Loucy (cell line): ENCODE results near the gene HPCAL4.

Source experiments
- EZH2phosphoT487 ChIP-seq: fragments of 200-600 bp; IDR thresholded peaks from 2 replicates; pipeline ENCODE4 v1.6.1; 2018; ENCODE audit warnings: antibody characterized with exemption, mild to moderate bottlenecking, moderate library complexity, borderline replicate concordance
- TF ChIP-seq, protein P1 (sequence below): fragments of 200-600 bp; sonication (generic); conservative IDR thresholded peaks from 2 replicates; pipeline ENCODE4 v1.5.1; 2014; ENCODE audit warnings: mild to moderate bottlenecking, antibody characterized with exemption, low read length

DNA sequence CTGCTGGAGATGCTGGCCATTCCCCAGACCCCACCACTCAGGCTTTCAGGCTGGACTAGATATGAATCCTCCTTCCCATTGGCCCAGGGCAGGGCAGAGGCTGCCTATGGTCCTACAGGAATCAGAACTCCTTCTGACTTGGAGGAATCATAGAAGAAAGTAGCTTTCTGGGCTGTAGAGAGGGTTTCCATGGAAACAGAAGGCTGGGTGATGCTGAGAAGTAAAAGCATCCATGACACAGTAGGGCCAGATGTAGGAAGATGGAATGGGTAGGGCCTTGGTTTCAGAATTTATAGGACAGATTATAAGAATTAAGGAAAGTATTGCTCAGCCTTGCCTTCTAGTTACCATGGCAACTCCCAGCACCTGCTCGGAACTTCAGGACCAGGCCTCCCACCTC is 28.4 kb downstream of the HPCAL4 start:
- TF ChIP-seq EZH2phosphoT487 = no peak
- TF ChIP-seq, protein P1, sequence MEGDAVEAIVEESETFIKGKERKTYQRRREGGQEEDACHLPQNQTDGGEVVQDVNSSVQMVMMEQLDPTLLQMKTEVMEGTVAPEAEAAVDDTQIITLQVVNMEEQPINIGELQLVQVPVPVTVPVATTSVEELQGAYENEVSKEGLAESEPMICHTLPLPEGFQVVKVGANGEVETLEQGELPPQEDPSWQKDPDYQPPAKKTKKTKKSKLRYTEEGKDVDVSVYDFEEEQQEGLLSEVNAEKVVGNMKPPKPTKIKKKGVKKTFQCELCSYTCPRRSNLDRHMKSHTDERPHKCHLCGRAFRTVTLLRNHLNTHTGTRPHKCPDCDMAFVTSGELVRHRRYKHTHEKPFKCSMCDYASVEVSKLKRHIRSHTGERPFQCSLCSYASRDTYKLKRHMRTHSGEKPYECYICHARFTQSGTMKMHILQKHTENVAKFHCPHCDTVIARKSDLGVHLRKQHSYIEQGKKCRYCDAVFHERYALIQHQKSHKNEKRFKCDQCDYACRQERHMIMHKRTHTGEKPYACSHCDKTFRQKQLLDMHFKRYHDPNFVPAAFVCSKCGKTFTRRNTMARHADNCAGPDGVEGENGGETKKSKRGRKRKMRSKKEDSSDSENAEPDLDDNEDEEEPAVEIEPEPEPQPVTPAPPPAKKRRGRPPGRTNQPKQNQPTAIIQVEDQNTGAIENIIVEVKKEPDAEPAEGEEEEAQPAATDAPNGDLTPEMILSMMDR = no peak
